ENCODE results near the gene FLII. TPM values are rescaled to one million over a fixed set of nuclear protein-coding genes. Genes with fewer than 3 reads are reported as not detected.
A peak's percentile ranks its signal among the peaks of the same experiment; 100 is the strongest.

The FLII gene
- total RNA-seq, 1 donor from 2014 or later: 183 TPM

DNA sequence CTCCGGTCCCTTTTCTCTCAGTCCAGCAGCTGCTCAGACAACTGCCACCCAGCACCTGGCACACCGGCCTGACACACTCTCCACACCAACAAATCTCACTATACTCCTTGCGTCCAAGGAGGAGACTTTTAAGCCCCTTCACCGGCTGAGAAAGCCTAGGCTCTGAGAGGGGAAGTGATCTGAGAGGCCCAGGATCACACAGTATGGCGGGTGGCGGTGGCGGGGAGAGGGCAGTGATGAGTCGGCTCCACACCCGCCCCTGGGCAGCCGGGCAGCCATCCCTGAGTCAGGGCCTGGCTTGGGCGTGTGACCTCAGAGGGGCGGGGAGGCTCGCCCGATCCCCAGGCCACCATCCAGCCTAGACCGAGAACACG lies 569 bp downstream of the FLII start:
- Mint-ChIP-seq H3K27ac (ENCODE audit: unreplicated experiment) (peak overlapping the region; percentile 73), H3K4me1 (peaks cover 16% of the 10 kb centered on the region), H3K27me3 (ENCODE audit: low read depth) (no peaks in the 10 kb centered on the region), H3K4me3 (peak overlapping the region; percentile 96), H3K36me3 (ENCODE audit: low read depth) (no peaks in the 10 kb centered on the region), H3K9me3 (no peaks in the 10 kb centered on the region)
- DNase-seq (ENCODE audit: low read depth, low spot score): no peak
- TF ChIP-seq, protein P1, sequence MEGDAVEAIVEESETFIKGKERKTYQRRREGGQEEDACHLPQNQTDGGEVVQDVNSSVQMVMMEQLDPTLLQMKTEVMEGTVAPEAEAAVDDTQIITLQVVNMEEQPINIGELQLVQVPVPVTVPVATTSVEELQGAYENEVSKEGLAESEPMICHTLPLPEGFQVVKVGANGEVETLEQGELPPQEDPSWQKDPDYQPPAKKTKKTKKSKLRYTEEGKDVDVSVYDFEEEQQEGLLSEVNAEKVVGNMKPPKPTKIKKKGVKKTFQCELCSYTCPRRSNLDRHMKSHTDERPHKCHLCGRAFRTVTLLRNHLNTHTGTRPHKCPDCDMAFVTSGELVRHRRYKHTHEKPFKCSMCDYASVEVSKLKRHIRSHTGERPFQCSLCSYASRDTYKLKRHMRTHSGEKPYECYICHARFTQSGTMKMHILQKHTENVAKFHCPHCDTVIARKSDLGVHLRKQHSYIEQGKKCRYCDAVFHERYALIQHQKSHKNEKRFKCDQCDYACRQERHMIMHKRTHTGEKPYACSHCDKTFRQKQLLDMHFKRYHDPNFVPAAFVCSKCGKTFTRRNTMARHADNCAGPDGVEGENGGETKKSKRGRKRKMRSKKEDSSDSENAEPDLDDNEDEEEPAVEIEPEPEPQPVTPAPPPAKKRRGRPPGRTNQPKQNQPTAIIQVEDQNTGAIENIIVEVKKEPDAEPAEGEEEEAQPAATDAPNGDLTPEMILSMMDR (conservative IDR thresholded peaks at IDR 0.05): no peak

DNA sequence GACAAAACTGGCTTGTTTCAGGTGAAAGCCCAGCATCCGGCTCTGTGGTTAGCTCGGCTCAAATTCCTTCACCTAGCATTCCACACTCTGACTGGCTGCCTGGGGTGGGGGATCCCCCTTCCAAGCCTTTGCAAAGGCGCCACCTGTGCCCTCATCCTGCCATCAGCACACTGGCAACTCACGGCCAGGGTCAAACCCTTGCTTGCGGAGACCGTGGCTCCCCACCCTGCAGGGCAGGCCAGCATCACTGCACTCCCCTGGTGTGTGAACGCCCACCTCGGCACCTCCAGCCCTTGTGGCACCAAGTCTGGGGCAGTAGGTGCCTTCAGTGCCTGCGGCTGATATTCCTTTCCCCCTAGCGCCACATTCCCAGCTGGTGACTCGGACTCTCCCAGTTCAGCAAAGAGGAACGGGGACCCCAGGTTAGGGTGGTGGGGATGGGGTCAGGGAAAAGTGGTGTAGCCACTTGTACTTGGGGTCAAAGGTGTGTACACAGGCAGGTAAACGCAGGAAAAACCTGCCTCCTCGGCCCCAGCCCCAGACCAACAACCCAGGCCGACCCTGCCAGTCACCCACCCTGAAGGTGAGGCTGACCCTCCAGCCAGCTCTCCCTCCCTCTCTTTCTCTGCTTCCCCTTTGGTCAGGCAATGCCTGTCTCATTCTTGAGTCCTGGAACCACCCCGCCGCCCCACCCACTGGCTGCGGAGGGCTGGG lies 1.1 kb downstream of the FLII start:
- no peak for DNase-seq (ENCODE audit: low read depth, low spot score)
- Mint-ChIP-seq H3K27me3 (ENCODE audit: low read depth) (no peaks in the 10 kb centered on the region), H3K9me3 (no peaks in the 10 kb centered on the region), H3K4me3 (peak overlapping the region; percentile 96), H3K4me1 (peaks cover 16% of the 10 kb centered on the region), H3K27ac (ENCODE audit: unreplicated experiment) (peak overlapping the region; percentile 73), H3K36me3 (ENCODE audit: low read depth) (no peaks in the 10 kb centered on the region)
- TF ChIP-seq, protein P1 (conservative IDR thresholded peaks at IDR 0.05): no peak

DNA sequence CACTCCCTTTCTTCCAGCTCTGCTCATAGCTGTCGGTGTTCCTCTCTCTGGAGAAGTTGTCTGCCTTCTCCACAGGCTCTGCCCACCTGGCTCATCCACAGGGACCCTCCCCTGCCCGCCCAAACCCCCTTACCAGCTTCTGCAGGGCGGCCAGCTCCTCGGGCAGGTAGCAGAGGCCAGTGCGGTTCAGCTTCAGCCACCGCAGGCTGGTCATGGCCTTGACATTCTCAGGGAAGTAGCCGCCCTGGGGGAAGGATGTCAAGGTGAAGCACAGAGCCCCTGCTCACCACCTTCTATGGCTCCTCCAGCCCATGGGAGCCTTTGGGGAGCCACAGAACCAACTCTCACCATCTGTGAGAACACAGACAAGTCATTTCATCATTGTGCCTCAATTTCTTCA lies 1.8 kb downstream of the FLII start:
- no peaks in the 10 kb centered on the region for H3K9me3 Mint-ChIP-seq

DNA sequence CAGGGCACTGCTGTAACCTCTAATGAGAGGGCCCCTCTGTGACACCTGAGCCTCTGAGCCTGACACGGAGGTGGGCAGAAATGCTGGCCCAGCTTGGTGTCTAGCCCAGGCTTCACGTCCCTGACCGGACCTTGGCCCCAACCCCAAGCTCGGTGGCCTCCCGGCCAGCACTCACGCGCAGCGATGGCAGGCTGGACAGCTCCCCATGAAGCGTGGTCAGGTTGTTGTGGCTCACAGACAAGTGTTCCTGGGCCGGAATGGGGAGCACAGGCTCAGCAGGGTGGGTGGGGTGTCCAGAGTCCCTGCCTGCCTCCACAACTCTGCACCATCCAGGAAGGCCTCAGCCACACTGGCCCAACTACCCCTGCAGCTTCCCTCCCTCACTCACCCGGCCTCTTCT lies 2.2 kb downstream of the FLII start:
- H3K4me3 Mint-ChIP-seq: peak overlapping the region; percentile 62

More for the DNA sequence above, 1.8 kb downstream of the FLII start:
- TF ChIP-seq, protein P1 (conservative IDR thresholded peaks at IDR 0.05): no peak
- Mint-ChIP-seq H3K36me3 (ENCODE audit: low read depth) (no peaks in the 10 kb centered on the region), H3K4me1 (peaks cover 16% of the 10 kb centered on the region), H3K27ac (ENCODE audit: unreplicated experiment) (no peak overlapping the region), H3K4me3 (peak overlapping the region; percentile 96), H3K27me3 (ENCODE audit: low read depth) (no peaks in the 10 kb centered on the region)
- no peak for DNase-seq (ENCODE audit: low read depth, low spot score)

DNA sequence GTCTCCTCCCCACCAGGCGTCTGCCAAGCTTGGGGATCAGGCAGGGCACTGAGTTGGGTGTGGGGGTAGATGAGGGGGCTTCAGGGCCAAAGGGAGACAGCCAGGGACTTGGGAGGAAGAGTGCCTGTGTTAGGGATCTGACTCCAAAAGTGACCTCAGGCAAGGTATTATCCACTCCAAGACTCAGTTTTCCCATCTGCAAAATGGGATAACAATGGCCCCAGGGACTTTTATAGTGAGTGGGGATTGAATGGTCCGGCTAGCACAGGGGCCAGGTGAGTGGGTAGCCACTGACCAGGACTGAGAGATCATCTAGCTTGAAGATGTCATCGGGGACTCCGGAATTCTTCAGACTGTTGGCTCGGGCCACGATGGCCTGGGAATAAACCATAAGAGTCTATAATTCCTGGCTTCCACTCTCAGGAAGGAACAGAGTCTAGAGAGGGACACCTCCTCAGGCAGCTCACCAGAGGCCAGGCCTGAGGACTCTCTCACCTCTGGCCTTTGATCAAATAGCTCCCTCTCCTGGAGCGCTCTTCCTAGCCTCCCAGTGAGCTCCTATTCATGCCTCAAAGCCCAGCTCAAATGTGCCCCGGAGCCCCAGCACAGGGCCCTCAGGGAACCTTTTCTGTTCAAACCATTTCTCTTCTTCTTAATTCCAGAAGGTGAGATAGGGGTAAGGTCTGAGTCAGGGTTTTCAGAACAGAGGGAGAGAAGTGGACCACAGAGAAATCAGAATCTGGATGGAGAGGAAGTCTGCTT lies 3.5 kb downstream of the FLII start:
- Mint-ChIP-seq H3K9me3 (no peaks in the 10 kb centered on the region), H3K4me3 (peak overlapping the region; percentile 70), H3K27me3 (ENCODE audit: low read depth) (no peaks in the 10 kb centered on the region), H3K4me1 (peaks cover 13% of the 10 kb centered on the region), H3K27ac (ENCODE audit: unreplicated experiment) (no peak overlapping the region), H3K36me3 (ENCODE audit: low read depth) (peaks cover 2% of the 10 kb centered on the region)
- TF ChIP-seq, protein P1 (conservative IDR thresholded peaks at IDR 0.05): no peak
- DNase-seq (ENCODE audit: low read depth, low spot score): no peak

More for the DNA sequence above, 2.2 kb downstream of the FLII start:
- TF ChIP-seq, protein P1 (conservative IDR thresholded peaks at IDR 0.05): no peak
- Mint-ChIP-seq H3K36me3 (ENCODE audit: low read depth) (peaks cover 2% of the 10 kb centered on the region), H3K9me3 (no peaks in the 10 kb centered on the region), H3K27ac (ENCODE audit: unreplicated experiment) (no peak overlapping the region), H3K4me1 (peaks cover 16% of the 10 kb centered on the region), H3K27me3 (ENCODE audit: low read depth) (no peaks in the 10 kb centered on the region)
- no peak for DNase-seq (ENCODE audit: low read depth, low spot score)
